K562 (cell line): ENCODE data around the gene ST3GAL3. TPM values are rescaled to one million over a fixed set of nuclear protein-coding genes. Genes with fewer than 3 reads are reported as not detected.

ENCODE experiments used
- ATAC-seq: fragments of 200-7000 bp; cut with Tn5 transposase; 3 replicates; pipeline ENCODE4 v1.9.1; 2020; ENCODE audit warnings: moderate library complexity
- BruUV-seq: library from RNA; stranded (reverse); fragments of 400-500 nt; replicated peaks from 2 replicates; lab custom pipeline; 2021; lab: Mats Ljungman, UMichigan
- CTCF ChIA-PET: fragments of 300-600 bp; formaldehyde crosslinking; extraction: SDS; loops from one replicate; lab custom pipeline; 2021; ENCODE audit warnings: low intra/inter-chr PET ratio; lab: Yijun Ruan, JAX
- POLR2A ChIA-PET: fragments of 300-600, 350-650 bp; sonication (Branson Sonifier 250); formaldehyde crosslinking; extraction: SDS; loops from one replicate; lab custom pipeline; 2021; ENCODE audit warnings: antibody characterized with exemption, inconsistent platforms; lab: Yijun Ruan, JAX
- DNase-seq, 4 experiments: peaks; one replicate each; pipeline versions ENCODE4 v3.0.0 to v3.0.0-alpha.2; 2011 to 2018; ENCODE audit warnings: low spot score in 3 of 4, mixed read lengths in 3 of 4; ENCODE audit errors: extremely low read depth in 1 of 4
- FAIRE-seq: peaks from 2 replicates; lab custom pipeline; 2011; peaks lifted over from hg19 to GRCh38; lab: Jason Lieb, UNC
- H2AFZ ChIP-seq: 2 replicates; pipeline ENCODE4 v1.6.0; 2011; ENCODE audit warnings: low read depth, low read length, control low read depth, inconsistent platforms
- H3K27ac ChIP-seq: fragments of 200-600 bp; 3 replicates; pipeline ENCODE4 v1.8.0; 2011; ENCODE audit warnings: low read depth, mild to moderate bottlenecking, control low read depth, inconsistent platforms, low read length, moderate library complexity, mixed read lengths; ENCODE audit errors: extremely low read depth
- H3K27me3 ChIP-seq, 2 experiments: fragments of 300-600 bp in 1 of 2; 2 replicates in 1 of 2; 3 replicates in 1 of 2; pipeline versions ENCODE4 v1.6.0 to v1.8.0; 2011; ENCODE audit warnings: inconsistent platforms in 2 of 2, low read length in 2 of 2, mild to moderate bottlenecking in 1 of 2, mixed read lengths in 1 of 2, moderate library complexity in 1 of 2; ENCODE audit not compliant: control insufficient read depth in 2 of 2, insufficient read depth in 2 of 2
- H3K36me3 ChIP-seq: fragments of 300-600 bp; 3 replicates; pipeline ENCODE4 v1.8.0; 2011; ENCODE audit warnings: mild to moderate bottlenecking, low read length, inconsistent platforms; ENCODE audit not compliant: control insufficient read depth, insufficient read depth
- H3K4me1 ChIP-seq, 2 experiments: fragments of 200-600 bp in 1 of 2; replicated peaks in 1 of 2; 2 replicates in 1 of 2; 3 replicates in 1 of 2; pipeline versions ENCODE4 v1.5.1 to v1.8.0; 2011; ENCODE audit warnings: inconsistent platforms in 2 of 2, low read length in 2 of 2, mild to moderate bottlenecking in 1 of 2, mixed read lengths in 1 of 2, moderate library complexity in 1 of 2; ENCODE audit not compliant: control insufficient read depth in 2 of 2, insufficient read depth in 2 of 2
- H3K4me2 ChIP-seq: 2 replicates; pipeline ENCODE4 v1.6.1; 2011; ENCODE audit warnings: low read length, control low read depth, inconsistent platforms, mixed read lengths; ENCODE audit not compliant: insufficient read depth
- H3K4me3 ChIP-seq: fragments of 200-600 bp; sonication (generic), shearing (Covaris generic); 2 replicates; pipeline ENCODE4 v1.5.1; 2016; ENCODE audit warnings: control low read depth, inconsistent platforms
- H3K79me2 ChIP-seq: fragments of 200-600 bp; 3 replicates; pipeline ENCODE4 v1.8.0; 2011; ENCODE audit warnings: low read length, inconsistent platforms; ENCODE audit not compliant: control insufficient read depth, insufficient read depth
- H3K9ac ChIP-seq, 2 experiments: 2 replicates each; pipeline versions ENCODE4 v1.6.0 to v1.6.1; 2011; ENCODE audit warnings: low read depth in 2 of 2, low read length in 2 of 2, control low read depth in 1 of 2, inconsistent platforms in 1 of 2, mild to moderate bottlenecking in 1 of 2, mixed read lengths in 1 of 2; ENCODE audit not compliant: insufficient read depth in 1 of 2
- H3K9me1 ChIP-seq: one replicate; pipeline ENCODE4 v1.6.0; 2011; ENCODE audit warnings: inconsistent platforms, mild to moderate bottlenecking, low read length, moderate library complexity; ENCODE audit not compliant: control insufficient read depth, insufficient read depth
- H3K9me3 ChIP-seq: replicated peaks from 2 replicates; pipeline ENCODE4 v1.5.1; 2011; ENCODE audit warnings: low read depth, low read length, inconsistent platforms; ENCODE audit not compliant: control insufficient read depth, insufficient read depth
- H4K20me1 ChIP-seq: replicated peaks from 2 replicates; pipeline ENCODE4 v1.6.1; 2011; ENCODE audit warnings: low read length, inconsistent platforms, mixed read lengths; ENCODE audit not compliant: control insufficient read depth, insufficient read depth
- C11orf30 ChIP-seq: fragments of 450-650 bp; IDR thresholded peaks from 2 replicates; pipeline ENCODE4 v1.6.1; 2016; ENCODE audit warnings: low read depth, mild to moderate bottlenecking
- CREB1 ChIP-seq, 2 experiments: sonication (generic) in 1 of 2; formaldehyde crosslinking in 1 of 2; IDR thresholded peaks; 2 replicates each; pipeline versions ENCODE4 v1.6.1 to v1.8.0; 2012 to 2022; ENCODE audit warnings: inconsistent platforms in 1 of 2, mild to moderate bottlenecking in 1 of 2, missing genetic modification reagents in 1 of 2, moderate library complexity in 1 of 2
- DIDO1 ChIP-seq: fragments of 450-650 bp; IDR thresholded peaks from 2 replicates; pipeline ENCODE4 v1.6.1; 2016; ENCODE audit warnings: low read depth, missing biosample characterization, missing genetic modification characterization
- FOXK2 ChIP-seq, 2 experiments: fragments of 450-650 bp; IDR thresholded peaks in 1 of 2; conservative IDR thresholded peaks in 1 of 2; 2 replicates each; pipeline ENCODE4 v1.6.1; 2016; ENCODE audit warnings: low read depth in 2 of 2, mild to moderate bottlenecking in 1 of 2
- MAFF ChIP-seq: IDR thresholded peaks from 2 replicates; pipeline ENCODE4 v1.6.1; 2012; ENCODE audit warnings: low read length, improper control_type of control experiment
- POLR3G ChIP-seq: IDR thresholded peaks from 2 replicates; pipeline ENCODE4 v1.6.1; 2011; ENCODE audit not compliant: insufficient read length, insufficient replicate concordance; ENCODE audit errors: extremely low read depth
- ZEB2 ChIP-seq: fragments of 450-650 bp; IDR thresholded peaks from 2 replicates; pipeline ENCODE4 v1.6.1; 2016
- ZNF134 ChIP-seq: fragments of 250-450 bp; sonication (Bioruptor Pico); conservative IDR thresholded peaks from 2 replicates; pipeline ENCODE4 v1.4.0; 2020
- ZNF316 ChIP-seq: fragments of 450-650 bp; IDR thresholded peaks from 2 replicates; pipeline ENCODE4 v1.6.1; 2016
- ZNF584 ChIP-seq: fragments of 200-800 bp; sonication (Bioruptor generic); IDR thresholded peaks from 2 replicates; pipeline ENCODE4 v1.6.1; 2016; ENCODE audit warnings: low read depth, mild to moderate bottlenecking, missing genetic modification characterization, missing compliant biosample characterization
- WGBS: fragments of 100-300 bp; shearing (Covaris generic); methylation state at CpG from one replicate; pipeline ENCODE4 v1.1.6; 2016; ENCODE audit warnings: low coverage, mixed read lengths; ENCODE audit not compliant: insufficient coverage; ENCODE audit errors: missing lambda C conversion rate; 5-methylcytosine and 5-hydroxymethylcytosine counted together
- in situ Hi-C: fragments of 300-500 bp; cut with MboI; formaldehyde crosslinking; loops from 4 replicates; pipeline ENCODE4 v1.15.0; 2018; ENCODE audit warnings: inconsistent platforms, mixed read lengths
- intact Hi-C: fragments of 100-400 bp; cut with micrococcal nuclease; formaldehyde crosslinking; loops from 2 replicates; pipeline ENCODE4 v1.14.2; 2022
- polyA plus RNA-seq, 8 experiments: library from polyadenylated mRNA; depleted of rRNA in 4 of 8; stranded (reverse) in 5 of 8; unstranded in 3 of 8; fragments of >200 nt; fragmentation: Nextera tagmentation in 2 of 8; fragmentation: Illumina TruSeq in 1 of 8; extraction: Ambion mirVana in 2 of 8; extraction: Trizol in 1 of 8; gene quantifications; 2 replicates each; pipeline versions ENCODE4 v1.2.1 to v1.2.3, GENCODE V29; 2011 to 2014; ENCODE audit warnings: inconsistent platforms in 1 of 8, missing spikeins in 1 of 8
- total RNA-seq, 7 experiments: library from RNA; depleted of rRNA in 6 of 7; stranded (reverse); fragments of >200 nt in 6 of 7; fragmentation: Illumina TruSeq in 2 of 7; extraction: Trizol in 2 of 7; gene quantifications; 2 replicates each; pipeline versions ENCODE4 v1.2.1 to v1.2.3, GENCODE V29; 2011 to 2021; ENCODE audit warnings: low replicate concordance in 1 of 7
- TF ChIP-seq, protein P1 (sequence below): fragments of 250-450 bp; sonication (Bioruptor Pico); IDR thresholded peaks from 2 replicates; pipeline ENCODE4 v1.4.0; 2020

The ST3GAL3 gene
- total and polyA plus RNA-seq, 9 of the 15 experiments (the other 6 are each of a cell fraction or from before 2014, with no cell fraction given): 1.2 to 18.9 (median 11.0) TPM

DNA sequence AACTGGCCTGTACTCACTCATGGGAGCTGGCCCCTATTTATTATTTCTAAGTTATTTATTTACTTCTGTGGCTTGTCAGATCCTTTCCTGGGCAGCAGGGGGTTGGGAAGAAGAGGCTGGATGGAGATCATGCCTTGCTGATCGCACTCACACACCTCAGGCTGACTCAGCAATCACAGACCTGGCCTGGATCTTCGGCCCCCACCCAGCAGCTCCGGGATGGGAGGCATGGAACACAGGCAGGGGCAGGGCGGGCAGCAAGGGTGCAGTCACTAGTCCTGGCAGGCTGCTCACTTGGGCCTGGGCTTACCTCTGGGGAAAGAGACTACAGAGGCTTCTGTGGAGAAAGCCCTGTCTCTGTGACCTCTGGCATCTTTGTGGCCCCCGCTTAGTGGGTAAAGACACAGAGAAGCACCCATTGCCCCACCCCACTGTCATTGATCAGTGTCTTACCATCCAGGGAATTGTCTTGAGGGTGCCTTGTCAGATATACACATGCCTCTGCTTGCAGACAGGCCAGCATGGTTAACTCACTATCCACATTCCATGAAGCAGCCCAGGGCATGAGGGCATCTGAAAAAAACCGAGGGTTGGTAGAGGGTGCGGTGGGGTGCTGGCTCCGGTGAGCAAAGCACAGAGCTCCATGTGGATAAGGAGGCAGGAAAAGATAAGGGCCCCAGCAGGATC is 230.0 kb downstream of the ST3GAL3 start:
- Histone ChIP-seq H3K27me3 (no peaks in the 10 kb centered on the region), H3K9ac (0 out of 4 replicates have a peak overlapping the region, but pooled peaks of 1 of the 2 experiments have one; percentile 30), H3K9me3 (no peaks in the 10 kb centered on the region), H3K4me3 (no peak overlapping the region), H3K79me2 (no peaks in the 10 kb centered on the region), H3K9me1 (peaks cover 9% of the 10 kb centered on the region), H3K36me3 (peaks cover 4% of the 10 kb centered on the region; the same call in 2 of the 3 replicates), H3K4me2 (no peak overlapping the region), H3K27ac (no peak overlapping the region), H4K20me1 (0 out of 2 replicates have a peak, but pooled peaks cover 3% of the 10 kb centered on the region), H3K4me1 (peaks cover 12 to 25% of the 10 kb centered on the region in 2 experiments; a peak in 4 of 5 replicates), H2AFZ (no peak overlapping the region)
- POLR2A ChIA-PET: interaction anchor here (0.5 to 0.6 kb wide), 2 partner anchors 108 to 159 kb away, joined by 3 read pairs; no protein-coding TSS in a partner anchor
- DNase-seq: no peak
- WGBS: 71% methylated on average over 8 of the region's 8 CpGs
- FAIRE-seq: no peak
- in situ Hi-C loops (loop anchor here (5.0 to 10.0 kb wide), 2 partner anchors 410 to 703 kb away; no protein-coding TSS in a partner anchor), intact Hi-C loops (no loop called here)
- no TSS peak for BruUV-seq
- ATAC-seq: no peak
- CTCF ChIA-PET: interaction anchor here (0.8 kb wide), 1 partner anchor 174 kb away, joined by 4 read pairs; no protein-coding TSS in a partner anchor
- peak; percentile 24; the same call in 1 of the 2 replicates for TF ChIP-seq C11orf30
- peak; percentile 44 for TF ChIP-seq ZNF316
- TF ChIP-seq DIDO1 (tag): no peak

DNA sequence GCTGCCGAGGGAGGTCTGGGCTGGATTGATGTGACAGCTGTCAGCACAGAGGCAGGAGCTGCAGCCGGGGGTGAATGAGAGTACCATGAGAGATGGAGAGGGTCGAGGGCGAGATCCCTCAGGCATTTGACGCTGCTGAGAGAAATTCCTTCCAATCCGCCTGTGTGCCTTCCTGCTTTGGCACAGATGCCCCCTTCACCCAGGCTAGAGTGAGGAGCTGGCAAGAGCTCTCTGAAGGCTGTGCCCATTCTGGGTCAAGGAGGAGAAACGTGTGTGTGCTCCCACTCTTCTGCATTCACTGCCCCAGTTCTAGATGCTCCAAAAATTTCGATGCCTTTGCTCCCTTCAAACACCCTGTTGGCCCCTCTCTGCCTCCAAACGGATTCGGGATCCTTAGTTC is 231.0 kb downstream of the ST3GAL3 start:
- H3K4me3 ChIP-seq: no peak overlapping the region
- no peaks in the 10 kb centered on the region for H3K79me2 ChIP-seq
- H3K27ac ChIP-seq: no peak overlapping the region
- POLR2A ChIA-PET: interaction anchor here (0.8 kb wide), 1 partner anchor 175 kb away, joined by 4 read pairs; no protein-coding TSS in a partner anchor
- no peak for FAIRE-seq
- no TSS peak for BruUV-seq
- peaks cover 4% of the 10 kb centered on the region; the same call in 2 of the 3 replicates for H3K36me3 ChIP-seq
- in situ Hi-C loops (loop anchor here (5.0 to 10.0 kb wide), 2 partner anchors 411 to 704 kb away; no protein-coding TSS in a partner anchor), intact Hi-C loops (no loop called here)
- no peak for DNase-seq
- WGBS: 64% methylated on average over 10 of the region's 10 CpGs
- H3K4me2 ChIP-seq: no peak overlapping the region
- ATAC-seq: no peak
- H2AFZ ChIP-seq: no peak overlapping the region
- 0 out of 2 replicates have a peak, but pooled peaks cover 3% of the 10 kb centered on the region for H4K20me1 ChIP-seq
- peaks cover 12 to 22% of the 10 kb centered on the region in 2 experiments; a peak in 4 of 5 replicates for H3K4me1 ChIP-seq
- H3K9me3 ChIP-seq: no peaks in the 10 kb centered on the region
- peak overlapping the region in 1 of 2 experiments; percentile 61; a peak in 1 of 4 replicates for H3K9ac ChIP-seq
- H3K9me1 ChIP-seq: peaks cover 9% of the 10 kb centered on the region
- CTCF ChIA-PET: no interaction called here
- H3K27me3 ChIP-seq: no peaks in the 10 kb centered on the region
- TF ChIP-seq ZEB2 (no peak), ZNF584 (CRISPR knock-in tag) (no peak), ZNF134 (CRISPR knock-in tag) (no peak), CREB1 (IDR thresholded peaks at IDR 0.05) (no peak), CREB1 (CRISPR knock-in tag; IDR thresholded peaks at IDR 0.05) (no peak), POLR3G (no peak), MAFF (no peak), FOXK2 (conservative IDR thresholded peaks at IDR 0.05 in 1 of 2, IDR thresholded peaks at IDR 0.05 in 1 of 2; ENCODE audit: low read depth in 2 of 2) (no peak)
- TF ChIP-seq, protein P1, sequence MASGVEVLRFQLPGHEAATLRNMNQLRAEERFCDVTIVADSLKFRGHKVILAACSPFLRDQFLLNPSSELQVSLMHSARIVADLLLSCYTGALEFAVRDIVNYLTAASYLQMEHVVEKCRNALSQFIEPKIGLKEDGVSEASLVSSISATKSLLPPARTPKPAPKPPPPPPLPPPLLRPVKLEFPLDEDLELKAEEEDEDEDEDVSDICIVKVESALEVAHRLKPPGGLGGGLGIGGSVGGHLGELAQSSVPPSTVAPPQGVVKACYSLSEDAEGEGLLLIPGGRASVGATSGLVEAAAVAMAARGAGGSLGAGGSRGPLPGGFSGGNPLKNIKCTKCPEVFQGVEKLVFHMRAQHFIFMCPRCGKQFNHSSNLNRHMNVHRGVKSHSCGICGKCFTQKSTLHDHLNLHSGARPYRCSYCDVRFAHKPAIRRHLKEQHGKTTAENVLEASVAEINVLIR: no peak
